ENCODE results near the gene SYT5.

SYT5 gene

GRCh38 chr19:55137915-55138314, 42.2 kb downstream of the SYT5 start:
- H3K27ac ChIP-seq (ENCODE audit: low read depth, low read length): no peak overlapping the region
- H3K79me2 ChIP-seq (ENCODE audit: control insufficient read depth, low read length): no peaks in the 10 kb centered on the region
- no peak overlapping the region for H3K4me2 ChIP-seq (ENCODE audit: low read length)
- H3K9me3 ChIP-seq (ENCODE audit: control insufficient read depth, insufficient read depth, low read length): no peaks in the 10 kb centered on the region
- H3F3A ChIP-seq (ENCODE audit: control insufficient read depth, insufficient read depth): peaks cover 2% of the 10 kb centered on the region; the same call in 1 of the 2 replicates
- peaks cover 3% of the 10 kb centered on the region; the same call in 1 of the 2 replicates for H3K27me3 ChIP-seq (ENCODE audit: control insufficient read depth, low read length)
- H3K4me1 ChIP-seq (ENCODE audit: control insufficient read depth, low read length): peaks cover 20% of the 10 kb centered on the region
- H4K20me1 ChIP-seq (ENCODE audit: control insufficient read depth, insufficient read depth, low read depth, low read length): no peaks in the 10 kb centered on the region
- TF ChIP-seq CTCF (IDR thresholded peaks at IDR 0.05; ENCODE audit: low read depth, low read length, poor library complexity, severe bottlenecking) (no peak), EZH2phosphoT487 (IDR thresholded peaks at IDR 0.05; ENCODE audit: borderline replicate concordance, low read length) (no peak)
- no peaks in the 10 kb centered on the region for H3K36me3 ChIP-seq (ENCODE audit: control insufficient read depth, low read length)
- H3K4me3 ChIP-seq (ENCODE audit: low read length): no peak overlapping the region
- no peaks in the 10 kb centered on the region for H3K9me2 ChIP-seq (replicated peaks; ENCODE audit: control insufficient read depth, low read length)

DNA sequence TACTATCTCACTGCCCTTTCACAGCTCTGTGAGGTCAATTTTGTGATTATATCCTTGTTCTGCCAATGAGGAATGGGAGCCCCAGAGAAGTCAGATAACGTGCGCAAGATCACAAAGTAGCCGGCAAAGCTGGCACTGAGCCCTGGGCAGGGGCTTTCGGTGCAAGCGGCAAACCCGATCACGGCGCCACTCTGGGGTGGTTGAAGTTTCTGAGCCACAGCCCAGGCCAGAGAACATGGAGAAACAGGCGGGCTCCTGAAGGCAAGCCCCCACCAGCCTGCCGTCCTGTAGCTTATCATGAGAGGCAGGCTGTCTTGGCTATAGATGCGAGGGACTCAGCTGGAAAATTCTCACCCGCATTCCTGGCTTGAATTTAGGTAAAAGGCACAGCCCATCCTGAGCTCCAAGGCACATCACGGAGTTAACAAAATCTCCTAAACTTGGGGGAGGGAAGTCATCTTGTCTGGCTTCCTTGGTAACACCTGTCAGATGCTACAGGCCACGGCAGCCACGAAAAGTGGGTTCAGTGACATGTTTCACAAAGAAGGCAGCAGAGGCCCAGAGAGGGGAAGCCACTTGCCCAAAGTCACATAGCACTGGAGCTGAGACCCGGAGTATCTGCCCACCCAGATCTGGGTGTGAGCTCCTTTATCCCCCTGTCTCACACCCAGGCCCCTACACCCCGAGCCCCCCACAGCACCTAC, 43.5 kb downstream of the SYT5 start:
- TF ChIP-seq CTCF (IDR thresholded peaks at IDR 0.05; ENCODE audit: low read depth, low read length, poor library complexity, severe bottlenecking): no peak
- TF ChIP-seq EZH2phosphoT487 (IDR thresholded peaks at IDR 0.05; ENCODE audit: borderline replicate concordance, low read length): no peak
- peaks cover 5% of the 10 kb centered on the region; the same call in 1 of the 2 replicates for H3K27me3 ChIP-seq (ENCODE audit: control insufficient read depth, low read length)
- no peaks in the 10 kb centered on the region for H4K20me1 ChIP-seq (ENCODE audit: control insufficient read depth, insufficient read depth, low read depth, low read length)
- peaks cover 6% of the 10 kb centered on the region for H3F3A ChIP-seq (ENCODE audit: control insufficient read depth, insufficient read depth)
- no peaks in the 10 kb centered on the region for H3K79me2 ChIP-seq (ENCODE audit: control insufficient read depth, low read length)
- H3K36me3 ChIP-seq (ENCODE audit: control insufficient read depth, low read length): no peaks in the 10 kb centered on the region
- no peak overlapping the region for H3K4me3 ChIP-seq (ENCODE audit: low read length)
- no peaks in the 10 kb centered on the region for H3K9me3 ChIP-seq (ENCODE audit: control insufficient read depth, insufficient read depth, low read length)
- H3K4me2 ChIP-seq (ENCODE audit: low read length): no peak overlapping the region
- peaks cover 26% of the 10 kb centered on the region for H3K4me1 ChIP-seq (ENCODE audit: control insufficient read depth, low read length)
- no peaks in the 10 kb centered on the region for H3K9me2 ChIP-seq (replicated peaks; ENCODE audit: control insufficient read depth, low read length)
- H3K27ac ChIP-seq (ENCODE audit: low read depth, low read length): no peak overlapping the region

DNA sequence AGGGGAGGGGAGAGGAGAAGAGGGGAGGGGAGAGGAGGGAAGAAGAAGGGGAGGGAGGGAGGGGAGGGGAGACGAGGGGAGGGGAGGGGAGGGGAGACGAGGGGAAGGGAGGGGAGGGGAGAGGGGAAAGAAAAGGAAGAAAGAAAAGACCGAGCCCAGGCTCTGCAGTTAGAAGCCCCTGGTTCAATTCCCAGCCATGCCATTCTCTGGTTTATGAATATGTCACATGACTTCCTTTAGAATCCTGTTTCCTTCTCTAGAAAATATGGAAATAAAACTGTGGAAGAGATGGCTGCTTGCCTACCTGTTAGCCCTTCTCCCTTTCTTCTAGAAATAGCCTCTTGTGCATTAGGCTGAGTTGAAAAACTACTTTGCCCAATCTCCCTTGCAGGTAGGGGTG, 45.4 kb downstream of the SYT5 start:
- TF ChIP-seq CTCF (IDR thresholded peaks at IDR 0.05; ENCODE audit: low read depth, low read length, poor library complexity, severe bottlenecking) (no peak), EZH2phosphoT487 (IDR thresholded peaks at IDR 0.05; ENCODE audit: borderline replicate concordance, low read length) (no peak)
- no peak overlapping the region for H3K4me3 ChIP-seq (ENCODE audit: low read length)
- no peaks in the 10 kb centered on the region for H3K9me2 ChIP-seq (replicated peaks; ENCODE audit: control insufficient read depth, low read length)
- H3K36me3 ChIP-seq (ENCODE audit: control insufficient read depth, low read length): no peaks in the 10 kb centered on the region
- H4K20me1 ChIP-seq (ENCODE audit: control insufficient read depth, insufficient read depth, low read depth, low read length): no peaks in the 10 kb centered on the region
- peaks cover 2% of the 10 kb centered on the region; the same call in 1 of the 2 replicates for H3K27me3 ChIP-seq (ENCODE audit: control insufficient read depth, low read length)
- no peaks in the 10 kb centered on the region for H3K9me3 ChIP-seq (ENCODE audit: control insufficient read depth, insufficient read depth, low read length)
- H3K27ac ChIP-seq (ENCODE audit: low read depth, low read length): no peak overlapping the region
- H3K4me2 ChIP-seq (ENCODE audit: low read length): no peak overlapping the region
- peaks cover 6% of the 10 kb centered on the region for H3F3A ChIP-seq (ENCODE audit: control insufficient read depth, insufficient read depth)
- no peaks in the 10 kb centered on the region for H3K79me2 ChIP-seq (ENCODE audit: control insufficient read depth, low read length)
- peaks cover 26% of the 10 kb centered on the region for H3K4me1 ChIP-seq (ENCODE audit: control insufficient read depth, low read length)
